Measurements from ENCODE around the gene CTLA4.
A peak's percentile ranks its signal among the peaks of the same experiment; 100 is the strongest.

CTLA4 gene

GRCh38 chr2:203867561-203868200 is at the start of gene CTLA4:
CTLA4 (plus strand) TSS chr2:203867771; CDS start chr2:203867943, 172 bp downstream.
- DNase-seq, result no peak

- no peak for DNase-seq
These were observed 48.9 kb upstream of the CTLA4 start for GRCh38 chr2:203818656-203819055.

GRCh38 chr2:203819434-203820133 is 48.0 kb upstream of the CTLA4 start:
- peak in 1 of 2 experiments; percentile 34 for DNase-seq

GRCh38 chr2:203820969-203821368 is 46.6 kb upstream of the CTLA4 start:
- DNase-seq, result no peak

GRCh38 chr2:203822240-203822639 is 45.3 kb upstream of the CTLA4 start:
- DNase-seq, result no peak

GRCh38 chr2:203823173-203823572 is 44.4 kb upstream of the CTLA4 start:
- DNase-seq, result no peak

GRCh38 chr2:203824057-203824456 is 43.5 kb upstream of the CTLA4 start:
- no peak for DNase-seq

GRCh38 chr2:203824603-203825002 is 43.0 kb upstream of the CTLA4 start:
- DNase-seq, result no peak

GRCh38 chr2:203826704-203827103 is 40.9 kb upstream of the CTLA4 start:
- DNase-seq, result no peak

GRCh38 chr2:203830304-203831055 is 37.1 kb upstream of the CTLA4 start:
- no peak for DNase-seq

- no peak for DNase-seq
These were observed 32.2 kb upstream of the CTLA4 start for GRCh38 chr2:203835420-203835819.

- no peak for DNase-seq
These were observed 31.4 kb upstream of the CTLA4 start for GRCh38 chr2:203835892-203836800.

- no peak for DNase-seq
These were observed 26.8 kb upstream of the CTLA4 start for GRCh38 chr2:203840655-203841205.

- no peak for DNase-seq
These were observed 25.9 kb upstream of the CTLA4 start for GRCh38 chr2:203841654-203842053.

- DNase-seq, result no peak
These were observed 25.2 kb upstream of the CTLA4 start for GRCh38 chr2:203842373-203842772.

- no peak for DNase-seq
These were observed 21.0 kb upstream of the CTLA4 start for GRCh38 chr2:203846490-203847105.

- DNase-seq, result no peak
These were observed 18.6 kb upstream of the CTLA4 start for GRCh38 chr2:203849010-203849409.

- DNase-seq, result no peak
These were observed 14.8 kb upstream of the CTLA4 start for GRCh38 chr2:203852760-203853159.

- DNase-seq, result no peak
These were observed 14.3 kb upstream of the CTLA4 start for GRCh38 chr2:203853271-203853670.

- no peak for DNase-seq
These were observed 13.8 kb upstream of the CTLA4 start for GRCh38 chr2:203853722-203854121.

- no peak for DNase-seq
These were observed 12.3 kb upstream of the CTLA4 start for GRCh38 chr2:203855274-203855673.

GRCh38 chr2:203857656-203858055 is 9.9 kb upstream of the CTLA4 start:
- DNase-seq, result no peak

Data from NCI-H524 (cell line).